GM21390 (cell line): ENCODE measurements around the gene TPI1.
"Not testable (repeated sequence)": the region's sequence is repeated elsewhere in the genome, so short reads cannot be mapped to it uniquely, and the experiment has no call there.

Experiments
- ATAC-seq: cut with Tn5 transposase; IDR thresholded peaks from one replicate; pipeline ENCODE4 v1.9.1; 2021; ENCODE audit not compliant: unreplicated experiment

The TPI1 gene

DNA sequence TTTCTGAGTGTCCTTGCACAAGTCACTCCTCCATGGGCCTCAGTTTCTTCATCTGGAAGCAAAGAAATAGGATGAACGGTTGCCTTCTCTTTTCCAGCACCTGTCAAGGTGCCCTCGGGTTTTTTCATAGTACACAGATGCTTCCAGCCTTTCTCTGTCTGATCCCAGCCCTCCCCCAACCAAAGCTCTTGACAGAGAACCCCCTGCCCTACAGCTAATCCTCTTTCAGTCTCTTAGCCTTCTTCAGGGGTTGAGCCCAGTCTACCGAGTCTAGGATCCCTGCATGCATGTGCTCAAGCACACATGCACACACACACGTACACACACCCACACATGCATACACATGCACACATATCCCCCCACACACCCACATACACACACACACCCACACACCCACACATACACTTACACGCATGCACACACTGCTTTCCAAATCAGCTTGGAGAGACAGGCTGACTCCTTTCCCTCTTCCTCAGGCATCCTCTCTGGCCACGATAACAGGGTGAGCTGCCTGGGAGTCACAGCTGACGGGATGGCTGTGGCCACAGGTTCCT is 20.9 kb upstream of the TPI1 start:
- no peak for ATAC-seq

GRCh38 chr12:6847676-6848075 is 19.7 kb upstream of the TPI1 start:
- no peak for ATAC-seq

DNA sequence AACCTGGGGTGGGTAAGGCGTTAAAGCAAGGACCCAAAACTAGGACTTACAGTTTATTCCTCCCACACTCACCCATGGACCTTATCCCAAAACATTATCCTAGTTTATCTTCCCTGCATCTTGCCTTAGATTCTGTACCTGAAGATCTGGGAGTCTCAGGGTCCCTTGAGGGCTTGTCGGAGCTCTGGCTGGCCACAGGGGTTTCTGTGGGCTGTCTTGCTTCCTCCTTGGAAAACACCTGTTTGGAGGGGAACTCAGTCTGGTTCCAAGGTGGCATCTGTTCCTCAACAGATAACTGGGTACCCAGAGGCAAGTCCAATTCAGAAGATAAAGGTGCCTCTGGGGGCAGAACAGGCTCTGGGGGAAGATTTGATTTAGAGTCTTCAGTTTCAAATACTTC is 17.9 kb upstream of the TPI1 start:
- ATAC-seq: no peak

GRCh38 chr12:6849976-6850560 is 17.3 kb upstream of the TPI1 start:
- no peak for ATAC-seq

GRCh38 chr12:6850796-6851152 is 16.6 kb upstream of the TPI1 start:
- ATAC-seq: no peak

- peak; percentile 57 for ATAC-seq
Observed at GRCh38 chr12:6851153-6851920, 16.0 kb upstream of the TPI1 start, which contains the start of gene CDCA3. Gene CDCA3, minus strand, starts transcription at chr12:6851286. Its CDS starts 334 bp downstream, at chr12:6850952.

GRCh38 chr12:6851921-6852650 is 15.2 kb upstream of the TPI1 start, which contains the start of gene USP5:
Gene USP5, plus strand, starts transcription at chr12:6852150. Its CDS starts 30 bp downstream, at chr12:6852180.
- ATAC-seq: peak; percentile 71

GRCh38 chr12:6852651-6853354 is 14.5 kb upstream of the TPI1 start:
- no peak for ATAC-seq

DNA sequence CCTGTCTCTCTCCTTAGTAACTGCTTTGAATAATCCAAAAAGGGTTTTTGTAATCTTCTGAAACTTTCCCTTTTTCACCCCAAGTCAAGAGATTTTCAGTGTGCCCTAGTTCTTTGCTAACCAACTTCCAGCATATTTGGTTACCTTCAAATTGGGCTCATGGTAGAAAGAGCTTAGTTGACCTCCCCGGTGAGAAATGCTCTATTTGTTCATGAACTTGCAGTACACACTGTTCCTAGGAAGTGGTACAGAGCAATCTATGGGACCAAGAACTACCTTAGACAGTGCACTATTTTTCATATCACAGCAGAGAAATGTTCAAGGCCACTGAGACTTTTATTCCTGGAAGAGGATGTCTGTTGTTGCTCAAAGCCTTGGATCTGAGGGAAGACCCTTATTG is 13.7 kb upstream of the TPI1 start:
- ATAC-seq: no peak

- no peak for ATAC-seq
Observed at GRCh38 chr12:6854036-6854435, 13.3 kb upstream of the TPI1 start.

DNA sequence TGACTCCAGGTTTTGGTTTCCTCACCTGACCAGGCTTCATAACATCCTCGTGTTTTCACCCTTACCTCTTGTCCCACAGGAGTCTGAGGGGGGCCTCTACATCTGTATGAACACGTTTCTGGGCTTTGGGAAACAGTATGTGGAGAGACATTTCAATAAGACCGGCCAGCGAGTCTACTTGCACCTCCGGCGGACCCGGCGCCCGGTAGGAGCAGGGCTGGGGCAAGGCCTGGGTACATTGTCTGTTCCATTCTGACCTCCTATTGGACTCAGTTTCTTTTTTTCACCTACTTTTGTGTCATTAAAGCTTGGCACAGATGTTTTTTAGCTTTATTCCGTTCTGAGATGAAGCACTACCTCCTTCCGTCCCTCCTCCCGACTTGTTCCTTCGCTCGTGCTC is 12.0 kb upstream of the TPI1 start:
- no peak for ATAC-seq

DNA sequence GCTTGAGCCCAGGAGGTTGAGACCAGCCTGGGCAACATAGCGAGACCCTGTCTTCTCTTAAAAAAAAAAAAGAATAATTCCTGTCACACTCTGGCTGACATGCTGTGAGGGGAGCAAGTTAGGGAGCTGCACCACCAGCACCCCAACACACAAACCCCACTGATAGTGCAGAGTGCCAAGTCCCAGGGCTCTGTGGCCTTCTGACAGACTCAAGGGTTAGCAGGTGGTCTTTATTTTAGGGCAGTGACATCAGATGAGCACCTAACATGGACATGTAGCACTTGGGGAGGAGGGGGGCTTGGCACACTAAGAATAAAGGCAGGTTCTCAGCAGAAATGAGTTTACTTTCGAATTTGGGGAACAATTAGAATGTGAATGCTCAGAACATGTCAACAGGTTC is 8.5 kb upstream of the TPI1 start:
- ATAC-seq: no peak

- ATAC-seq: no peak
Observed at GRCh38 chr12:6860116-6860515, 7.2 kb upstream of the TPI1 start.

GRCh38 chr12:6860942-6861341 is 6.4 kb upstream of the TPI1 start:
- no peak for ATAC-seq

- no peak for ATAC-seq
Observed at GRCh38 chr12:6861391-6861790, 5.9 kb upstream of the TPI1 start.

- no peak for ATAC-seq
Observed at GRCh38 chr12:6863033-6863432, 4.3 kb upstream of the TPI1 start.

DNA sequence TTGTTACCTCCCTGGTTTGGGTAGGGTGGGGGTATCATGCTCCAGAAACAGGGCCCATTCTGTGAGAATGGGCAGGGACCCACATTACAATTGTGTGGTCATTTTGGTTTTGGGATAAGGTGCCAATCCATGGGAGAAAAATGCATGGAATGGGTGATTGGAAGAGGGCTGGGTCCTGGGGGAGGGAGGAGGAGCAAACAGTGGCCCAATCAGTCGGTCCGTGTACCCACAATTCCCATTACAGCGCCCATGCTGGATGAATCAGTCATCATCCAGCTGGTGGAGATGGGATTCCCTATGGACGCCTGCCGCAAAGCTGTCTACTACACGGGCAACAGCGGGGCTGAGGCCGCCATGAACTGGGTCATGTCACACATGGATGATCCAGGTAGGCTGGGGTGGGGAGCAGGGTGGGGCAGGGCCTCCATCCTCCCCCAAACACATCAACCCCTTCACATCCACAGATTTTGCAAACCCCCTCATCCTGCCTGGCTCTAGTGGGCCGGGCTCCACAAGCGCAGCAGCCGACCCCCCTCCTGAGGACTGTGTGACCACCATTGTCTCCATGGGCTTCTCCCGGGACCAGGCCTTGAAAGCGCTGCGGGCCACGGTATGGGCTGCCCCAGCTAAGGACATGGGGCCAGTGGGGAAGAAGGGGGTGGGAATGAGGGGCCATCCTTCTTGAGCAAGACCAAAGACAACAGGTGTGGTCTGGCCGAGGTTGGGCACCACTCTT is 3.6 kb upstream of the TPI1 start:
- ATAC-seq: no peak

- not testable (repeated sequence) for ATAC-seq
Observed at GRCh38 chr12:6865307-6865706, 2.0 kb upstream of the TPI1 start.

DNA sequence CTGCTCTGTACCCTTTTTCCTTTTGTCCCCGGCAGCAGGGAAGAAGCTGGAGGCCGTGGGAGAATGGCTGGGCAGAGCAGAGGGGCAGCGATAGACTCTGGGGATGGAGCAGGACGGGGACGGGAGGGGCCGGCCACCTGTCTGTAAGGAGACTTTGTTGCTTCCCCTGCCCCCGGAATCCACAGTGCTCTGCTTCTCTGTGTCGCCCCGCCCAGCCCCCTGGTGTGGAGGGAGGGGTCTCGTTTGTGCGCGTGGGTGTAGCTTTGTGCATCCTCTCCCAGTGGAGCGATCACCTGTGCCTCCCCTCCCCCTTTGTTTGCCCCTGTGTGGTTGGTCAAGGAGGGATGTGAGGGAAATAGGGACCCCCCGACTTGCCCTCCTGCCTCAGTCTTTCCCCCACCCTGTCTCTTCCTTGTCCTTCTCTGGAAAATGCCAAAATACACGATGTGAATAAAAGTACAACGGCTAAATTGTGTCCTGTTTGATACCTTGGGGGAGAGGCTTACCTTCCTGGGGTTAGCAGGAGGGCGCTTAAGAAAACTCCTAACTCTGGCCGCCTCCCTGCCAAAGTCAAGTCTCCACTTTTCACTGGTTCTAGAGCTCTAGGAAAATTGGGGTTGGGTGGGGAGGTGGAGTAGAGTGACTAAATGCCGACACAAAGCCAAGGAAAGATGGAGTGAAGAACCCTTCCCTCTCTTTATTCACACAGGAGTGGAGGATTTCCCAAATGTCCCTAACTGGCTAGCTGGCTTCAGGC is 990 bp upstream of the TPI1 start:
- no peak for ATAC-seq

DNA sequence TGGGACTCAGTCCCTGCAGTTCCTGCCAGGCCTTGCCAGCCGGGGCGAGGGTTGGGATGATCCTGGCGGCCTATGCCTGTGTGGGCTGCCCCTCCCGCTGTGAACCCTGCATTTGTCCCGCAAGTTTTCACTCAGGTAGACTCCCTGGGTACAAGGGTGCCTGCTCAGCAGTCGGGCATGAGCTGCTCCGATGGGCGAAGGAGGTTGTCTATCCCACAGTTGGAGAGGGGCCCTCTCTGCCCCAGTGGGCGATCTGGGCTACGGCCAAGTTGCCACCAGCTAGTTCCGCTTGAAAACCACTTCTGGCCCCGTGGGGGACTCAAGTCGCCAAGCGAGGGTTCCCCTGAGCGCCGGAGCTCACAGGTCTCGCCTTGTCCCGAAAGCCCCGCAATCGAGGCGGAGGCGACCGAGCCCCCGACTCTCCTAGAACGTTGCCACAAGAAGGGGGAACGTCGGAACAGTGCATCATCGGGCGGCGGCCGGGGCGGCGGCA is 365 bp upstream of the TPI1 start:
- ATAC-seq: peak; percentile 4
